Spleen (tissue), 11 donors: ENCODE data around the gene GGTLC2. TPM values are rescaled to one million over a fixed set of nuclear protein-coding genes. Genes with fewer than 3 reads are reported as not detected.
"Not testable (repeated sequence)": the region's sequence is repeated elsewhere in the genome, so short reads cannot be mapped to it uniquely, and the experiment has no call there.

Source experiments
- DNase-seq: peaks from one replicate; pipeline ENCODE4 v3.0.0-alpha.2; 2020
- H3K27ac ChIP-seq, 8 donors: fragments of 200-600 bp; sonication (generic) in 7 of 8; 1 replicate in 4 of 8; 2 replicates in 4 of 8; pipeline versions ENCODE4 v1.5.0 to v1.8.0; 2016 to 2021; ENCODE audit warnings: inconsistent platforms in 4 of 8, mild to moderate bottlenecking in 4 of 8, moderate library complexity in 1 of 8
- H3K27me3 ChIP-seq, 7 donors: fragments of 200-600 bp; sonication (generic) in 6 of 7; replicated peaks in 1 of 7; 1 replicate in 4 of 7; 2 replicates in 3 of 7; pipeline versions ENCODE4 v1.5.0 to v1.8.0; 2016 to 2021; ENCODE audit warnings: inconsistent platforms in 3 of 7, mild to moderate bottlenecking in 1 of 7
- H3K36me3 ChIP-seq, 6 donors: fragments of 200-600 bp; sonication (generic) in 5 of 6; 1 replicate in 4 of 6; 2 replicates in 2 of 6; pipeline versions ENCODE4 v1.5.0 to v1.8.0; 2016 to 2021; ENCODE audit warnings: inconsistent platforms in 2 of 6
- H3K4me1 ChIP-seq, 6 donors: fragments of 200-600 bp; sonication (generic) in 5 of 6; 1 replicate in 3 of 6; 2 replicates in 3 of 6; pipeline versions ENCODE4 v1.5.0 to v1.8.0; 2016 to 2021; ENCODE audit warnings: inconsistent platforms in 3 of 6
- H3K4me3 ChIP-seq, 8 donors: fragments of 200-600 bp; sonication (generic) in 7 of 8; 1 replicate in 4 of 8; 2 replicates in 4 of 8; pipeline versions ENCODE4 v1.5.0 to v1.8.0; 2016 to 2021; ENCODE audit warnings: inconsistent platforms in 4 of 8, mild to moderate bottlenecking in 4 of 8, moderate library complexity in 2 of 8
- H3K9me3 ChIP-seq, 8 donors: fragments of 200-600 bp; sonication (generic) in 7 of 8; 1 replicate in 4 of 8; 2 replicates in 4 of 8; pipeline versions ENCODE4 v1.5.0 to v1.8.0; 2016 to 2021; ENCODE audit warnings: inconsistent platforms in 4 of 8
- CTCF ChIP-seq, 11 experiments: fragments of 200-600 bp in 7 of 11; fragments of 450-650 bp in 4 of 11; sonication (generic) in 4 of 11; IDR thresholded peaks in 8 of 11; conservative IDR thresholded peaks in 3 of 11; 1 replicate in 7 of 11; 2 replicates in 4 of 11; pipeline versions ENCODE4 v1.4.0 to v1.8.0; 2016 to 2021; ENCODE audit warnings: antibody characterized with exemption in 11 of 11, inconsistent platforms in 4 of 11, mild to moderate bottlenecking in 1 of 11
- POLR2A ChIP-seq, 3 donors: fragments of 450-650 bp; IDR thresholded peaks; one replicate each; pipeline ENCODE4 v1.5.1; 2017; ENCODE audit warnings: antibody characterized with exemption in 3 of 3, mild to moderate bottlenecking in 1 of 3
- POLR2AphosphoS5 ChIP-seq, 3 donors: sonication (generic); formaldehyde crosslinking; IDR thresholded peaks; one replicate each; pipeline ENCODE4 v1.5.1; 2017; ENCODE audit warnings: antibody characterized with exemption in 3 of 3
- WGBS, 5 donors: extraction: QIAGEN DNeasy Blood & Tissue Kit in 3 of 5; methylation state at CpG; one replicate each; pipeline versions ENCODE4 v1.1.5 to v1.1.7; 2013 to 2018; 5-methylcytosine and 5-hydroxymethylcytosine counted together
- intact Hi-C: fragments of 100-400 bp; cut with DNase I; formaldehyde crosslinking; loops from one replicate; pipeline ENCODE4 v1.15.0; 2023; ENCODE audit warnings: low total_unique reads
- polyA plus RNA-seq, 3 donors: library from polyadenylated mRNA; stranded (reverse); fragments of 200-250 nt; gene quantifications; one replicate each; pipeline ENCODE4 v1.2.1, GENCODE V29; 2013
- total RNA-seq, 7 donors: library from RNA; depleted of rRNA in 3 of 7; stranded (reverse); fragments of >200 nt in 3 of 7; fragmentation: NEBNext Ultra II Directional in 4 of 7; extraction: Animal tissue kit (Norgen Biotek cat#: 25700) in 4 of 7; gene quantifications; one replicate each; pipeline versions ENCODE4 v1.1.0 to v1.2.1, GENCODE V29; 2016 to 2021
- donor health status: healthy with polysubstance abuse.
- donor health status: DM: no; HTN: no; CAD: no; lungs with moderate emphysema.
- donor health status: DM: no; HTN: no; CAD: no.
- donor health status: Bipolar disorder and iron deficiency.
- donor health status: healthy.
- donor health status: DM: no; HTN: no; CAD: no.
- donor health status: DM: yes; HTN: yes; CAD: no.

GGTLC2 gene
- total and polyA plus RNA-seq, 10 donors, result not detected

GRCh38 chr22:22618448-22618847 lies 26.0 kb upstream of the GGTLC2 start:
- H3K27me3 ChIP-seq, result no peaks in the 10 kb centered on the region
- intact Hi-C loops, result no loop called here
- WGBS, 5 donors, result 90 to 94% (median 92%) methylated on average over 6 to 7 of the region's 7 CpGs; no CpG with 5 or more reads in 1 of the 5 donors
- no peak for DNase-seq
- no peaks in the 10 kb centered on the region for H3K9me3 ChIP-seq
- no peak overlapping the region for H3K27ac ChIP-seq
- no peaks in the 10 kb centered on the region for H3K36me3 ChIP-seq
- H3K4me1 ChIP-seq, result peaks cover 0 to 7% (median 0%) of the 10 kb centered on the region in 6 donors
- TF ChIP-seq POLR2AphosphoS5 (IDR thresholded peaks at IDR 0.05) (no peak), CTCF (IDR thresholded peaks at IDR 0.05 in 8 of 11, conservative IDR thresholded peaks at IDR 0.05 in 3 of 11) (no peak), POLR2A (IDR thresholded peaks at IDR 0.05) (no peak)
- H3K4me3 ChIP-seq, result no peak overlapping the region

- Histone ChIP-seq H3K27me3 (no peaks in the 10 kb centered on the region), H3K4me3 (no peak overlapping the region), H3K4me1 (peaks cover 0 to 7% (median 0%) of the 10 kb centered on the region in 6 donors), H3K36me3 (no peaks in the 10 kb centered on the region), H3K9me3 (peaks cover 0 to 2% (median 0%) of the 10 kb centered on the region in 8 donors), H3K27ac (no peak overlapping the region)
- no peak for DNase-seq
- intact Hi-C loops, result no loop called here
- WGBS, 5 donors, result 68 to 88% (median 87%) methylated on average over 2 of the region's 2 CpGs
- no peak for TF ChIP-seq POLR2AphosphoS5 (IDR thresholded peaks at IDR 0.05)
- no peak for TF ChIP-seq POLR2A (IDR thresholded peaks at IDR 0.05)
- no peak for TF ChIP-seq CTCF (IDR thresholded peaks at IDR 0.05 in 8 of 11, conservative IDR thresholded peaks at IDR 0.05 in 3 of 11)
These were observed 25.5 kb upstream of the GGTLC2 start for GRCh38 chr22:22618923-22619322.

- intact Hi-C loops, result no loop called here
- peaks cover 0 to 7% (median 0%) of the 10 kb centered on the region in 6 donors for H3K4me1 ChIP-seq
- 79 to 83% (median 79%) methylated on average over 3 of the region's 3 CpGs for WGBS, 5 donors
- no peak for DNase-seq
- H3K4me3 ChIP-seq, result no peak overlapping the region
- H3K27ac ChIP-seq, result no peak overlapping the region
- no peak for TF ChIP-seq CTCF (IDR thresholded peaks at IDR 0.05 in 8 of 11, conservative IDR thresholded peaks at IDR 0.05 in 3 of 11)
- H3K27me3 ChIP-seq, result no peaks in the 10 kb centered on the region
- no peaks in the 10 kb centered on the region for H3K36me3 ChIP-seq
- H3K9me3 ChIP-seq, result peaks cover 0 to 11% (median 0%) of the 10 kb centered on the region in 8 donors
These were observed 24.5 kb upstream of the GGTLC2 start for GRCh38 chr22:22619765-22620414.

GRCh38 chr22:22628546-22629495 lies 15.6 kb upstream of the GGTLC2 start:
- H3K9me3 ChIP-seq, result peaks cover 0 to 13% (median 0%) of the 10 kb centered on the region in 8 donors
- 78 to 87% (median 82%) methylated on average over 3 to 14 of the region's 18 CpGs for WGBS, 5 donors
- H3K27me3 ChIP-seq, H3K4me3 ChIP-seq, intact Hi-C loops, H3K27ac ChIP-seq, H3K36me3 ChIP-seq, DNase-seq, H3K4me1 ChIP-seq: not testable (repeated sequence)

GRCh38 chr22:22631223-22631652 lies 13.2 kb upstream of the GGTLC2 start:
- H3K9me3 ChIP-seq, result not testable (repeated sequence)

GRCh38 chr22:22632226-22632625 lies 12.2 kb upstream of the GGTLC2 start:
- H3K36me3 ChIP-seq, H3K4me3 ChIP-seq, H3K9me3 ChIP-seq, intact Hi-C loops, DNase-seq, H3K27me3 ChIP-seq, H3K27ac ChIP-seq, H3K4me1 ChIP-seq: not testable (repeated sequence)
- 92 to 98% (median 93%) methylated on average over 6 to 13 of the region's 15 CpGs; no CpG with 5 or more reads in 2 of the 5 donors for WGBS, 5 donors

More at GRCh38 chr22:22631223-22631652, 13.2 kb upstream of the GGTLC2 start:
- intact Hi-C loops, H3K4me1 ChIP-seq, DNase-seq, H3K27me3 ChIP-seq, H3K36me3 ChIP-seq, H3K4me3 ChIP-seq, H3K27ac ChIP-seq: not testable (repeated sequence)
- WGBS, 5 donors, result 41 to 70% (median 61%) methylated on average over 7 of the region's 7 CpGs

GRCh38 chr22:22633533-22633932 lies 10.9 kb upstream of the GGTLC2 start:
- intact Hi-C loops, H3K4me1 ChIP-seq, H3K36me3 ChIP-seq, DNase-seq, H3K27me3 ChIP-seq, H3K27ac ChIP-seq, H3K4me3 ChIP-seq, H3K9me3 ChIP-seq: not testable (repeated sequence)
- 72 to 93% (median 92%) methylated on average over 7 to 14 of the region's 14 CpGs for WGBS, 5 donors
